Sigmoid colon (tissue), 7 donors: ENCODE measurements around the gene LAMB3. TPM values are rescaled to one million over a fixed set of nuclear protein-coding genes. Genes with fewer than 3 reads are reported as not detected.
A peak's percentile ranks its signal among the peaks of the same experiment; 100 is the strongest.

Source experiments
- DNase-seq: peaks from one replicate; pipeline ENCODE4 v3.0.0-alpha.2; 2019
- H3K27ac ChIP-seq, 4 donors: fragments of 200-600 bp; sonication (generic); one replicate each; pipeline ENCODE4 v1.5.1; 2016 to 2019; ENCODE audit warnings: mild to moderate bottlenecking in 1 of 4
- H3K27me3 ChIP-seq, 3 donors: fragments of 200-600 bp; sonication (generic); one replicate each; pipeline ENCODE4 v1.5.1; 2019; ENCODE audit warnings: mild to moderate bottlenecking in 1 of 3
- H3K36me3 ChIP-seq, 4 donors: fragments of 200-600 bp; sonication (generic); one replicate each; pipeline ENCODE4 v1.5.1; 2016 to 2019
- H3K4me1 ChIP-seq, 4 donors: fragments of 200-600 bp; sonication (generic); one replicate each; pipeline ENCODE4 v1.5.1; 2017 to 2019
- H3K4me3 ChIP-seq, 4 donors: fragments of 200-600 bp; sonication (generic); one replicate each; pipeline ENCODE4 v1.5.1; 2017 to 2019; ENCODE audit warnings: mild to moderate bottlenecking in 2 of 4, moderate library complexity in 1 of 4
- H3K9me3 ChIP-seq, 4 donors: fragments of 200-600 bp in 3 of 4; sonication (generic) in 3 of 4; one replicate each; pipeline versions ENCODE4 v1.5.1 to v1.6.1; 2013 to 2019
- CTCF ChIP-seq, 4 experiments: fragments of 450-650 bp in 3 of 4; fragments of 200-600 bp in 1 of 4; IDR thresholded peaks; one replicate each; pipeline ENCODE4 v1.5.1; 2016 to 2019; ENCODE audit warnings: antibody characterized with exemption in 4 of 4, mild to moderate bottlenecking in 3 of 4, moderate library complexity in 2 of 4
- EP300 ChIP-seq, 4 donors: sonication (generic); formaldehyde crosslinking; IDR thresholded peaks; one replicate each; pipeline ENCODE4 v1.6.1; 2017; ENCODE audit warnings: antibody characterized with exemption in 4 of 4
- POLR2A ChIP-seq, 2 donors: fragments of 450-650 bp; IDR thresholded peaks; one replicate each; pipeline ENCODE4 v1.6.1; 2016; ENCODE audit warnings: antibody characterized with exemption in 2 of 2, mild to moderate bottlenecking in 2 of 2, moderate library complexity in 2 of 2
- POLR2AphosphoS5 ChIP-seq, 4 donors: sonication (generic); formaldehyde crosslinking; IDR thresholded peaks; one replicate each; pipeline ENCODE4 v1.6.1; 2017; ENCODE audit warnings: antibody characterized with exemption in 4 of 4
- WGBS, 2 donors: extraction: QIAGEN DNeasy Blood & Tissue Kit; methylation state at CpG; one replicate each; pipeline ENCODE4 v1.1.7; 2013; 5-methylcytosine and 5-hydroxymethylcytosine counted together
- intact Hi-C: fragments of 100-400 bp; cut with DNase I; formaldehyde crosslinking; loops from one replicate; pipeline ENCODE4 v1.15.1; 2023
- polyA plus RNA-seq, 3 donors: library from polyadenylated mRNA; stranded (reverse); fragments of 200-250 nt; gene quantifications; one replicate each; pipeline ENCODE4 v1.2.3, GENCODE V29; 2013
- total RNA-seq, 4 donors: library from RNA; depleted of rRNA; stranded (reverse); fragments of >200 nt; gene quantifications; one replicate each; pipeline ENCODE4 v1.1.0, GENCODE V29; 2016
- donor health status: healthy with polysubstance abuse.
- donor health status: Bipolar disorder and iron deficiency.
- donor health status: healthy.

LAMB3 gene
- total and polyA plus RNA-seq, 7 donors: 0.14 to 49.4 (median 9.3) TPM; not detected in 1

- no peak for DNase-seq
- Histone ChIP-seq H3K9me3 (no peaks in the 10 kb centered on the region), H3K36me3 (no peaks in the 10 kb centered on the region), H3K4me1 (peaks cover 0 to 9% (median 5%) of the 10 kb centered on the region in 4 donors), H3K4me3 (no peak overlapping the region), H3K27ac (peak overlapping the region in 1 of 4 donors; percentile 27), H3K27me3 (no peaks in the 10 kb centered on the region)
- TF ChIP-seq POLR2AphosphoS5 (IDR thresholded peaks at IDR 0.05) (no peak), EP300 (IDR thresholded peaks at IDR 0.05) (no peak), POLR2A (IDR thresholded peaks at IDR 0.05) (no peak), CTCF (IDR thresholded peaks at IDR 0.05) (no peak)
- 87% methylated on average over 15 of the region's 15 CpGs for WGBS, 2 donors
- intact Hi-C loops: loop anchor here (5.0 kb wide), 1 partner anchor 48 kb away; no protein-coding TSS in a partner anchor
Observed at GRCh38 chr1:209624558-209625549, 27.4 kb downstream of the LAMB3 start.

- H3K36me3 ChIP-seq: no peaks in the 10 kb centered on the region
- no peak for DNase-seq
- H3K27ac ChIP-seq: no peak overlapping the region
- no peak overlapping the region for H3K4me3 ChIP-seq
- no peaks in the 10 kb centered on the region for H3K9me3 ChIP-seq
- H3K4me1 ChIP-seq: peaks cover 0 to 9% (median 5%) of the 10 kb centered on the region in 4 donors
- TF ChIP-seq POLR2A (IDR thresholded peaks at IDR 0.05): no peak
- TF ChIP-seq POLR2AphosphoS5 (IDR thresholded peaks at IDR 0.05): no peak
- TF ChIP-seq EP300 (IDR thresholded peaks at IDR 0.05): no peak
- no peak for TF ChIP-seq CTCF (IDR thresholded peaks at IDR 0.05)
- 92 to 93% methylated on average over 24 of the region's 24 CpGs for WGBS, 2 donors
- intact Hi-C loops: no loop called here
- H3K27me3 ChIP-seq: no peaks in the 10 kb centered on the region
Observed at GRCh38 chr1:209622841-209623829, 29.1 kb downstream of the LAMB3 start.

GRCh38 chr1:209621741-209622655 lies 30.2 kb downstream of the LAMB3 start:
- no peak for DNase-seq
- Histone ChIP-seq H3K27me3 (no peaks in the 10 kb centered on the region), H3K4me3 (no peak overlapping the region), H3K9me3 (no peaks in the 10 kb centered on the region), H3K4me1 (peaks cover 0 to 3% (median 0%) of the 10 kb centered on the region in 4 donors), H3K27ac (no peak overlapping the region), H3K36me3 (no peaks in the 10 kb centered on the region)
- intact Hi-C loops: no loop called here
- 50 to 78% methylated on average over 11 of the region's 11 CpGs for WGBS, 2 donors
- TF ChIP-seq EP300 (IDR thresholded peaks at IDR 0.05) (no peak), POLR2AphosphoS5 (IDR thresholded peaks at IDR 0.05) (no peak), CTCF (IDR thresholded peaks at IDR 0.05) (no peak)

- Histone ChIP-seq H3K9me3 (no peaks in the 10 kb centered on the region), H3K4me3 (no peak overlapping the region), H3K27me3 (no peaks in the 10 kb centered on the region), H3K36me3 (no peaks in the 10 kb centered on the region), H3K4me1 (peaks cover 0 to 3% (median 0%) of the 10 kb centered on the region in 4 donors), H3K27ac (no peak overlapping the region)
- 13 to 40% methylated on average over 4 of the region's 4 CpGs for WGBS, 2 donors
- DNase-seq: no peak
- TF ChIP-seq CTCF (IDR thresholded peaks at IDR 0.05) (no peak), EP300 (IDR thresholded peaks at IDR 0.05) (no peak), POLR2AphosphoS5 (IDR thresholded peaks at IDR 0.05) (no peak), POLR2A (IDR thresholded peaks at IDR 0.05) (no peak)
- intact Hi-C loops: no loop called here
Observed at GRCh38 chr1:209621286-209621685, 30.9 kb downstream of the LAMB3 start.
